Testis (tissue), 3 donors: ENCODE measurements around the gene RPS18. TPM values are rescaled to one million over a fixed set of nuclear protein-coding genes. Genes with fewer than 3 reads are reported as not detected.

Source experiments
- DNase-seq: peaks from one replicate; pipeline ENCODE4 v3.0.0-alpha.2; 2019
- H3K27ac ChIP-seq, 2 donors: fragments of 200-600 bp; sonication (generic); one replicate each; pipeline ENCODE4 v1.5.1; 2019
- H3K27me3 ChIP-seq: fragments of 200-600 bp; sonication (generic); one replicate; pipeline ENCODE4 v1.5.1; 2019
- H3K36me3 ChIP-seq: fragments of 200-600 bp; sonication (generic); one replicate; pipeline ENCODE4 v1.5.1; 2017; ENCODE audit warnings: low read depth; ENCODE audit errors: missing control alignments
- H3K4me1 ChIP-seq: fragments of 200-600 bp; sonication (generic); one replicate; pipeline ENCODE4 v1.5.1; 2019
- H3K4me3 ChIP-seq, 2 donors: fragments of 200-600 bp; sonication (generic); one replicate each; pipeline ENCODE4 v1.5.1; 2017 to 2019
- H3K9me3 ChIP-seq: fragments of 200-600 bp; sonication (generic); one replicate; pipeline ENCODE4 v1.5.1; 2017
- CTCF ChIP-seq, 3 experiments: fragments of 450-650 bp in 2 of 3; fragments of 200-600 bp in 1 of 3; sonication (generic) in 1 of 3; IDR thresholded peaks; one replicate each; pipeline ENCODE4 v1.5.1; 2016 to 2019; ENCODE audit warnings: antibody characterized with exemption in 3 of 3, mild to moderate bottlenecking in 2 of 3, moderate library complexity in 1 of 3
- POLR2A ChIP-seq: fragments of 450-650 bp; IDR thresholded peaks from one replicate; pipeline ENCODE4 v1.6.1; 2017; ENCODE audit warnings: antibody characterized with exemption, mild to moderate bottlenecking, moderate library complexity
- WGBS, 2 donors: methylation state at CpG; one replicate each; pipeline ENCODE4 v1.1.5; 2018; 5-methylcytosine and 5-hydroxymethylcytosine counted together
- intact Hi-C: fragments of 100-400 bp; cut with DNase I; formaldehyde crosslinking; loops from one replicate; pipeline ENCODE4 v1.15.1; 2023; ENCODE audit warnings: low total_unique reads
- polyA plus RNA-seq: library from polyadenylated mRNA; stranded (reverse); fragments of 350-450 nt; fragmentation: Illumina TruSeq; extraction: RNeasy Lipid Tissue Mini Kit (QIAGEN cat#74804); gene quantifications from one replicate; pipeline ENCODE4 v1.2.3, GENCODE V29; 2014; ENCODE audit warnings: low read depth, low replicate concordance; ENCODE audit not compliant: insufficient read depth
- total RNA-seq, 2 donors: library from RNA; depleted of rRNA; stranded (reverse); fragments of >200 nt; gene quantifications; one replicate each; pipeline ENCODE4 v1.2.3, GENCODE V29; 2016

Gene RPS18
- total and polyA plus RNA-seq, 3 donors from 2014 or later = 685 to 2,185 (median 1,953) TPM

GRCh38 chr6:33297956-33298772, 26.3 kb downstream of the RPS18 start:
- peak overlapping the region; percentile 91 to 94 for H3K27ac ChIP-seq
- H3K36me3 ChIP-seq = no peaks in the 10 kb centered on the region
- peak overlapping the region; percentile 71 to 90 for H3K4me3 ChIP-seq
- no peaks in the 10 kb centered on the region for H3K9me3 ChIP-seq
- no peaks in the 10 kb centered on the region for H3K27me3 ChIP-seq
- 1% methylated on average over 32 to 42 of the region's 42 CpGs for WGBS, 2 donors
- TF ChIP-seq POLR2A (no peak), CTCF (IDR thresholded peaks at IDR 0.05) (no peak)
- H3K4me1 ChIP-seq = peaks cover 20% of the 10 kb centered on the region
- DNase-seq = peak; percentile 86
- intact Hi-C loops = no loop called here

DNA sequence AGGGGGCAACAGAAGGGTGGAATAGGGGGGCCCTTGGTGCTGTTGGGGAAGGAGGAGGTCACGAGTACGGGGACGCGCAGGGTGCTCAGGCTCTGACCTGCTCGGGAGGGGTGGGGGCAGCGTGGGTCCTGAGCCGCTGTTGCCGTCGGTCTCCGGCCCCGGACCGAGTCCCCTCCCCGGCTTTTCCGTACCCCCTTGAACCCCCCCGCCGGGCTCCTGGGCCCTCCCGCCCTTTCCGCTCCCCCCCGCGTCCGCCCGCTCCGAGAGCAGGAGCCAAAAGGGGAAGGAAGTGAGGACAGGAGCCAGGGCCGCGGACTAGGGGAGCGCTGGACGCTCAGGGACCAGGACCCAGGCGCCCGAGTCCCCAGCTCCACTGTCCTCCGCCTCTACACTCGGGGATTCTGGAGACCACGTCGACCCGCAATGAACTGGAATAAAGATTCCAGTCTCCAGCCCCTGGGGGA, 26.9 kb downstream of the RPS18 start, which contains the start of gene RGL2:
Gene RGL2, minus strand, starts transcription at position 170 of the 464 bp plus-strand sequence. CDS start 332 bp downstream, outside the sequence.
- 0% methylated on average over 7 to 30 of the region's 34 CpGs for WGBS, 2 donors
- Histone ChIP-seq H3K4me1 (peaks cover 20% of the 10 kb centered on the region), H3K36me3 (no peaks in the 10 kb centered on the region), H3K27ac (peak within 1 kb of the TSS; percentile 91 to 94), H3K27me3 (no peaks in the 10 kb centered on the region), H3K4me3 (peak within 1 kb of the TSS; percentile 71 to 90), H3K9me3 (no peaks in the 10 kb centered on the region)
- peak; percentile 77 for DNase-seq
- intact Hi-C loops = no loop called here
- TF ChIP-seq POLR2A (no peak), CTCF (IDR thresholded peaks at IDR 0.05) (no peak)

DNA sequence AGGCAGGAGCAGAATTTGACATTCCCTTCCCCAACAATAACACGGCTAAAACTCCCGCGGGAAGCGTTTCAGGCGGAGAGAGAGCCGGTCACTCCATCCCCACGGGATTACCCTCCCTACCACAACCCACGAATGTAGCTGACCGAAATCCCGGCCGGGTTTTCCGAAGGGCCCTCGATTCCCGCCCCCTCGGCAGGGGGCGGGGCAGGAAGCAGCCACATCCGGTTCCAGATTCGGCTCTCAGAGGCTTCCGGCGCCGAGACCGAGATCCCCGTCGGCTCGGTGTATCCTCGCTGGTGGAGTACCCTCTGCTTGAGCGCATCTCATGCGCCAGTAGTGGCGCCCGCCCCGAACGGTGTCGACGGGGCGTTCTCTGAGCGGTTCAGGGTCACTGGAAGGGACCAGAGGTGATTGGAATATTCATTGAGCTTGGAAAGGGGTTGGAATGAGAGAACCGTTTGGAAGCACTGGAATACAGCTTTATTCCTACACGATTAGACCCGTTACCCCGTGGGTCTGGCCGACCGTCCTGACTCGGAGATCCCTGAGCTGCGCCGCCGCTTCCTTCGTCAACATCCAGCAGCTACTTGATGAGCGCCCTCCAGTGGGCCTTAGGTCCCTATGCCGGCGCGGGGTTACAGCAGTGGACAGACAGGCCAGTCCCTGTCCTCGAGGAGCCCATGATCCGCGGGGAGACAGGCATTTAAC, 27.5 kb downstream of the RPS18 start:
- H3K27ac ChIP-seq = peak overlapping the region; percentile 91 to 94
- no peaks in the 10 kb centered on the region for H3K36me3 ChIP-seq
- TF ChIP-seq POLR2A = peak; percentile 53
- TF ChIP-seq CTCF (IDR thresholded peaks at IDR 0.05) = peak; percentile 33 to 68 (median 56)
- DNase-seq = peak; percentile 93
- H3K27me3 ChIP-seq = no peaks in the 10 kb centered on the region
- H3K4me3 ChIP-seq = peak overlapping the region; percentile 71 to 90
- intact Hi-C loops = no loop called here
- no peaks in the 10 kb centered on the region for H3K9me3 ChIP-seq
- 0 to 1% methylated on average over 36 to 54 of the region's 54 CpGs for WGBS, 2 donors
- H3K4me1 ChIP-seq = peaks cover 20% of the 10 kb centered on the region

- Histone ChIP-seq H3K4me3 (no peak overlapping the region), H3K36me3 (no peaks in the 10 kb centered on the region), H3K27ac (no peak overlapping the region), H3K27me3 (no peaks in the 10 kb centered on the region), H3K4me1 (peaks cover 20% of the 10 kb centered on the region), H3K9me3 (no peaks in the 10 kb centered on the region)
- 79 to 92% methylated on average over 3 of the region's 3 CpGs for WGBS, 2 donors
- intact Hi-C loops = no loop called here
- no peak for DNase-seq
- TF ChIP-seq POLR2A (no peak), CTCF (IDR thresholded peaks at IDR 0.05) (no peak)
Observed at GRCh38 chr6:33301877-33302276, 30.0 kb downstream of the RPS18 start.
